B cell (primary cell): Measurements from ENCODE around the gene TMEM140.

ENCODE experiments used
- EZH2 ChIP-seq: IDR thresholded peaks from 2 replicates; pipeline ENCODE4 v1.6.1; 2012; ENCODE audit warnings: borderline replicate concordance, low read depth, mild to moderate bottlenecking, moderate library complexity, low read length; ENCODE audit not compliant: insufficient read depth, poor library complexity, severe bottlenecking
- TF ChIP-seq, protein P1 (sequence below): fragments of 200-600 bp; IDR thresholded peaks from one replicate; pipeline ENCODE4 v1.8.0; 2022; ENCODE audit warnings: antibody characterized with exemption, mild to moderate bottlenecking

DNA sequence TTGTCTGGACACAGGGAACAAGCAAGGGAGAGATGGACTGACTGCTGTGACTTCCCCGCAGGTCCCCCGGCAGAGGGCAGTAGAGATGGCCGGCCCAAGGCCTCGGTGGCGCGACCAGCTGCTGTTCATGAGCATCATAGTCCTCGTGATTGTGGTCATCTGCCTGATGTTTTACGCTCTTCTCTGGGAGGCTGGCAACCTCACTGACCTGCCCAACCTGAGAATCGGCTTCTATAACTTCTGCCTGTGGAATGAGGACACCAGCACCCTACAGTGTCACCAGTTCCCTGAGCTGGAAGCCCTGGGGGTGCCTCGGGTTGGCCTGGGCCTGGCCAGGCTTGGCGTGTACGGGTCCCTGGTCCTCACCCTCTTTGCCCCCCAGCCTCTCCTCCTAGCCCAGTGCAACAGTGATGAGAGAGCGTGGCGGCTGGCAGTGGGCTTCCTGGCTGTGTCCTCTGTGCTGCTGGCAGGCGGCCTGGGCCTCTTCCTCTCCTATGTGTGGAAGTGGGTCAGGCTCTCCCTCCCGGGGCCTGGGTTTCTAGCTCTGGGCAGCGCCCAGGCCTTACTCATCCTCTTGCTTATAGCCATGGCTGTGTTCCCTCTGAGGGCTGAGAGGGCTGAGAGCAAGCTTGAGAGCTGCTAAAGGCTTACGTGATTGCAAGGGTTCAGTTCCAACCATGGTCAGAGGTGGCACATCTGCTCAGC lies 16.6 kb downstream of the TMEM140 start:
- no peak for TF ChIP-seq EZH2
- TF ChIP-seq, protein P1, sequence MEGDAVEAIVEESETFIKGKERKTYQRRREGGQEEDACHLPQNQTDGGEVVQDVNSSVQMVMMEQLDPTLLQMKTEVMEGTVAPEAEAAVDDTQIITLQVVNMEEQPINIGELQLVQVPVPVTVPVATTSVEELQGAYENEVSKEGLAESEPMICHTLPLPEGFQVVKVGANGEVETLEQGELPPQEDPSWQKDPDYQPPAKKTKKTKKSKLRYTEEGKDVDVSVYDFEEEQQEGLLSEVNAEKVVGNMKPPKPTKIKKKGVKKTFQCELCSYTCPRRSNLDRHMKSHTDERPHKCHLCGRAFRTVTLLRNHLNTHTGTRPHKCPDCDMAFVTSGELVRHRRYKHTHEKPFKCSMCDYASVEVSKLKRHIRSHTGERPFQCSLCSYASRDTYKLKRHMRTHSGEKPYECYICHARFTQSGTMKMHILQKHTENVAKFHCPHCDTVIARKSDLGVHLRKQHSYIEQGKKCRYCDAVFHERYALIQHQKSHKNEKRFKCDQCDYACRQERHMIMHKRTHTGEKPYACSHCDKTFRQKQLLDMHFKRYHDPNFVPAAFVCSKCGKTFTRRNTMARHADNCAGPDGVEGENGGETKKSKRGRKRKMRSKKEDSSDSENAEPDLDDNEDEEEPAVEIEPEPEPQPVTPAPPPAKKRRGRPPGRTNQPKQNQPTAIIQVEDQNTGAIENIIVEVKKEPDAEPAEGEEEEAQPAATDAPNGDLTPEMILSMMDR = no peak
